ENCODE data around the gene ITGB1. TPM values are rescaled to one million over a fixed set of nuclear protein-coding genes. Genes with fewer than 3 reads are reported as not detected.

ITGB1 gene
- total RNA-seq, 1 experiment from 2014 or later: 223 TPM

DNA sequence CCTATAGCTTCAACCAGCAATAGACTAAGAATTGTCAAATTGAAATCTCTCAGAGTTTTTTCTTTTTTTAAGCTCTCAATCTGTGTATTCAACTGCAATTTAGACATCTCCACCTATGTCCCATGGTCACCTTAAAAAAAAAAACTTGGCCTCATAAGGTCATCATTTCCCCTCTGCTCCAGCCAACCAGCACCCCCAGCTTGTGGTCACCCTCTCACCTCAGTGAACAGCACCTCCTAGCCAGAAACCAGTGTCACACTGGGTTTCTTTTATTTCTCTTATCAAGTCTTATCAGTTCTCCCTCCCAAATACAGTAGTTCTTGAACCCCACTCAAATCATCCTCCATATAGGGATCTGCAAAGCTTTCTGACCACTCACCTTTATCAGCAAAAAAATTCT, 4.0 kb downstream of the ITGB1 start:
- Histone ChIP-seq H2AFZ (ENCODE audit: low read length) (no peak overlapping the region), H2BK12ac (ENCODE audit: insufficient read length, low read depth, low read length) (no peak overlapping the region), H3K4me2 (ENCODE audit: insufficient read depth, insufficient read length, low read length) (no peak overlapping the region), H2AK5ac (ENCODE audit: insufficient read length, low read length) (no peak overlapping the region), H4K91ac (ENCODE audit: insufficient read length, low read depth, low read length) (no peak overlapping the region), H3K4ac (ENCODE audit: low read depth, low read length) (no peak overlapping the region), H2BK20ac (ENCODE audit: low read depth, low read length, poor library complexity, severe bottlenecking) (no peak overlapping the region), H3K23ac (ENCODE audit: insufficient read length, low read depth, low read length) (no peak overlapping the region), H3T11ph (ENCODE audit: low read length) (no peak overlapping the region), H3K18ac (ENCODE audit: insufficient read length, low read depth, low read length) (no peak overlapping the region), H3K9ac (ENCODE audit: extremely low read depth, insufficient read length, low read length) (no peak overlapping the region), H3K27ac (ENCODE audit: insufficient read length, low read depth, low read length) (no peak overlapping the region), H3K79me2 (ENCODE audit: insufficient read depth, low read length) (peaks cover 64% of the 10 kb centered on the region; the same call in 1 of the 2 replicates), H4K8ac (replicated peaks; ENCODE audit: insufficient read length, low read depth, low read length) (no peak overlapping the region), H4K20me1 (ENCODE audit: control insufficient read depth, insufficient read depth, insufficient read length) (no peaks in the 10 kb centered on the region), H2BK5ac (ENCODE audit: insufficient read length, low read length) (no peak overlapping the region), H3K56ac (ENCODE audit: insufficient read length, low read depth, low read length) (no peak overlapping the region), H4K5ac (ENCODE audit: insufficient read length, low read depth, low read length) (no peak overlapping the region), H3K9me3 (ENCODE audit: control insufficient read depth, low read depth, low read length) (no peaks in the 10 kb centered on the region), H3K79me1 (ENCODE audit: insufficient read depth, low read depth, low read length, poor library complexity, severe bottlenecking) (no peaks in the 10 kb centered on the region), H3K4me1 (ENCODE audit: insufficient read depth, low read length) (peaks cover 11% of the 10 kb centered on the region; the same call in 1 of the 2 replicates), H2BK15ac (ENCODE audit: low read depth, low read length) (no peak overlapping the region), H3K14ac (ENCODE audit: insufficient read depth, low read length) (no peak overlapping the region), H3K27me3 (ENCODE audit: insufficient read depth, low read length) (no peaks in the 10 kb centered on the region), H2BK120ac (ENCODE audit: low read depth, low read length, poor library complexity, severe bottlenecking) (no peak overlapping the region), H3K23me2 (ENCODE audit: insufficient read length, low read depth, low read length, poor library complexity, severe bottlenecking) (peaks cover 14% of the 10 kb centered on the region)
- Mint-ChIP-seq H3K27me3 (ENCODE audit: low read depth) (no peaks in the 10 kb centered on the region; the same call in 1 of the 2 replicates), H3K9me3 (no peaks in the 10 kb centered on the region), H3K36me3 (ENCODE audit: insufficient read depth in 1 of 3, low read depth in 3 of 3) (peaks cover 0 to 2% (median 1%) of the 10 kb centered on the region in 3 experiments; a peak in 3 of 7 replicates), H3K4me1 (peaks cover 74 to 75% of the 10 kb centered on the region in 2 experiments), H3K4me3 (no peak overlapping the region; a peak in 3 of 5 replicates), H3K27ac (peak overlapping the region in 2 of 3 experiments; percentile 21 to 71; a peak in 2 of 7 replicates)
- TF ChIP-seq, protein P1, sequence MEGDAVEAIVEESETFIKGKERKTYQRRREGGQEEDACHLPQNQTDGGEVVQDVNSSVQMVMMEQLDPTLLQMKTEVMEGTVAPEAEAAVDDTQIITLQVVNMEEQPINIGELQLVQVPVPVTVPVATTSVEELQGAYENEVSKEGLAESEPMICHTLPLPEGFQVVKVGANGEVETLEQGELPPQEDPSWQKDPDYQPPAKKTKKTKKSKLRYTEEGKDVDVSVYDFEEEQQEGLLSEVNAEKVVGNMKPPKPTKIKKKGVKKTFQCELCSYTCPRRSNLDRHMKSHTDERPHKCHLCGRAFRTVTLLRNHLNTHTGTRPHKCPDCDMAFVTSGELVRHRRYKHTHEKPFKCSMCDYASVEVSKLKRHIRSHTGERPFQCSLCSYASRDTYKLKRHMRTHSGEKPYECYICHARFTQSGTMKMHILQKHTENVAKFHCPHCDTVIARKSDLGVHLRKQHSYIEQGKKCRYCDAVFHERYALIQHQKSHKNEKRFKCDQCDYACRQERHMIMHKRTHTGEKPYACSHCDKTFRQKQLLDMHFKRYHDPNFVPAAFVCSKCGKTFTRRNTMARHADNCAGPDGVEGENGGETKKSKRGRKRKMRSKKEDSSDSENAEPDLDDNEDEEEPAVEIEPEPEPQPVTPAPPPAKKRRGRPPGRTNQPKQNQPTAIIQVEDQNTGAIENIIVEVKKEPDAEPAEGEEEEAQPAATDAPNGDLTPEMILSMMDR (conservative IDR thresholded peaks at IDR 0.05): no peak
- DNase-seq: no peak

Data from H9 (cell line).